OCI-LY7 (cell line): ENCODE measurements around the gene PI4K2A. TPM values are rescaled to one million over a fixed set of nuclear protein-coding genes. Genes with fewer than 3 reads are reported as not detected.
"Not testable (repeated sequence)": the region's sequence is repeated elsewhere in the genome, so short reads cannot be mapped to it uniquely, and the experiment has no call there.

ENCODE experiments used
- BruUV-seq: library from RNA; stranded (reverse); fragments of 400-500 nt; replicated peaks from 2 replicates; lab custom pipeline; 2021; lab: Mats Ljungman, UMichigan
- CTCF ChIA-PET: fragments of 300-600 bp; sonication (Branson Sonifier 250); formaldehyde crosslinking; loops from one replicate; lab custom pipeline; 2022; ENCODE audit warnings: antibody characterized with exemption; ENCODE audit not compliant: unreplicated experiment; lab: Charles Lee
- POLR2A ChIA-PET: fragments of 300-600 bp; sonication (Branson Sonifier 250); formaldehyde crosslinking; loops from one replicate; lab custom pipeline; 2022; ENCODE audit warnings: antibody characterized with exemption; lab: Charles Lee
- DNase-seq: peaks from one replicate; pipeline ENCODE4 v3.0.0-alpha.2; 2015; ENCODE audit warnings: low spot score
- H2AFZ ChIP-seq: fragments of 200-600 bp; sonication (generic), shearing (Covaris generic); 2 replicates; pipeline ENCODE4 v1.6.1; 2014; ENCODE audit warnings: mild to moderate bottlenecking, antibody characterized with exemption, low read length, moderate library complexity
- H3K27ac ChIP-seq: fragments of 200-600 bp; sonication (generic); 2 replicates; pipeline ENCODE4 v1.5.1; 2014; ENCODE audit warnings: mixed run types, low read depth, mild to moderate bottlenecking, moderate library complexity, low read length, inconsistent platforms; ENCODE audit not compliant: poor library complexity, severe bottlenecking
- H3K36me3 ChIP-seq: fragments of 200-600 bp; sonication (generic); 2 replicates; pipeline ENCODE4 v1.6.1; 2014; ENCODE audit warnings: mild to moderate bottlenecking, antibody characterized with exemption, low read length, moderate library complexity, mixed read lengths; ENCODE audit not compliant: insufficient read depth
- H3K4me1 ChIP-seq: fragments of 200-600 bp; sonication (generic); 2 replicates; pipeline ENCODE4 v1.5.1; 2014; ENCODE audit warnings: mild to moderate bottlenecking, low read length; ENCODE audit not compliant: insufficient read depth, poor library complexity, severe bottlenecking
- H3K4me2 ChIP-seq: fragments of 200-600 bp; sonication (generic); 2 replicates; pipeline ENCODE4 v1.6.1; 2014; ENCODE audit warnings: mild to moderate bottlenecking, low read length
- H3K4me3 ChIP-seq: fragments of 200-600 bp; sonication (generic); 2 replicates; pipeline ENCODE4 v1.5.1; 2014; ENCODE audit warnings: mild to moderate bottlenecking, low read depth, low read length; ENCODE audit not compliant: poor library complexity, severe bottlenecking
- H3K79me2 ChIP-seq: fragments of 200-600 bp; sonication (generic); 2 replicates; pipeline ENCODE4 v1.6.1; 2016; ENCODE audit warnings: low read depth, mild to moderate bottlenecking, low read length, moderate library complexity, mixed read lengths; ENCODE audit not compliant: insufficient read depth
- H3K9me2 ChIP-seq: fragments of 200-600 bp; sonication (generic); 2 replicates; pipeline ENCODE4 v1.6.1; 2016; ENCODE audit warnings: mild to moderate bottlenecking, low read length, mixed read lengths; ENCODE audit not compliant: insufficient read depth
- H3K9me3 ChIP-seq: fragments of 200-600 bp; sonication (generic); 2 replicates; pipeline ENCODE4 v1.6.1; 2014; ENCODE audit warnings: mild to moderate bottlenecking, mixed run types, low read length, mixed read lengths
- H4K20me1 ChIP-seq: fragments of 200-600 bp; sonication (generic); 2 replicates; pipeline ENCODE4 v1.6.1; 2014; ENCODE audit warnings: mild to moderate bottlenecking, antibody characterized with exemption, low read length, moderate library complexity, mixed read lengths; ENCODE audit not compliant: insufficient read depth
- EZH2phosphoT487 ChIP-seq: fragments of 200-600 bp; sonication (generic); IDR thresholded peaks from 2 replicates; pipeline ENCODE4 v1.6.1; 2018; ENCODE audit warnings: low read depth, borderline replicate concordance, mild to moderate bottlenecking, mixed run types, antibody characterized with exemption, low read length, moderate library complexity, mixed read lengths
- intact Hi-C: fragments of 100-400 bp; cut with micrococcal nuclease; formaldehyde crosslinking; loops from one replicate; pipeline ENCODE4 v1.10.0; 2022; ENCODE audit not compliant: unreplicated experiment
- total RNA-seq, 2 experiments: library from RNA; depleted of rRNA in 1 of 2; stranded (reverse); fragments of >200 nt in 1 of 2; shearing (Covaris generic) in 1 of 2; gene quantifications; 2 replicates each; pipeline ENCODE4 v1.2.3, GENCODE V29; 2014 to 2022
- TF ChIP-seq, protein P1 (sequence below): fragments of 200-600 bp; sonication (generic); conservative IDR thresholded peaks from 2 replicates; pipeline ENCODE4 v1.5.1; 2014; ENCODE audit warnings: mild to moderate bottlenecking, antibody characterized with exemption, low read length, moderate library complexity, mixed read lengths

Gene PI4K2A
- total RNA-seq, 2 experiments from 2014 or later = 9.2 to 12.7 TPM

DNA sequence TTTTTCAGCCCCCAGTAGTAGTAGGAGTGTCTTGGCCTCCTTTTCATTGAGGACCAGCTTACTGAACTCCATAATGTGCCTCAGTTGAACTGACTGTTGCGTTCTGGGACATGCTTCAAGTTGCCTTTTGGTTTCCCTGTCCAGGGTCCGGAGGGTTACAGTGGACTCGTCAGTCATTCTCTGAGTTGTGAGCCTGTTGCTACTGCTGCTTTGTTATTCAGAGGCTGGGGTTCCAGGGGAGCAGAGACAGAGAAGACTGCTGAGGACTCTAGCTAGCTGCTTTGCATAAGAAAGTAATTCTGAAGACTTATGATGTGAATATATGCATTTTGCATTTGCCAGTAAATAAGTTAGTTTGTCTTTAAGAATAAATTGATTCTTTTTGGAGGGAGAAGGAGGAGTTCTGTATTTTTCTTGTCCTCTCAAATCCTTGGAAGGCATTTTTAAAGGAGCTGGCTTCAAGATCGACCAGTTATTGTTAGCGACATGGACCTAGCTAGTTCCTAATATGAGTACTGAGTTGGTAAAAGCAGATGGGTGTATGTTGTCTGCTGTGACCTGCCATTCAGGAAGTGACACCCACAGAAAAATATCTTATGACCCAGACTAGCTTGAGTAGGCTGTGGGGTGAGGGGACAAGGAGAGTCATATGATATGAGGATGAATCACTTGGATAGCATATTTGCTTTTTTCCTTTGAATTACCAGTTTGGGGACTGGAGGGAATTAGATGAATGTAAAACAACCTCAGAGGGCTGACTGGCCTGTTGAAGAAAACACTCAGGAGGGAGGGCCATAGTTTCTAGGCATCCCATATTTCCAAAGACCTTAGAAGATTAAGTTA is 8.3 kb downstream of the PI4K2A start:
- POLR2A ChIA-PET = interaction anchor here (0.6 to 1.0 kb wide), 2 partner anchors 38 to 81 kb away, joined by 3 read pairs; partner anchors contain the start of gene AVPI1
- Histone ChIP-seq H2AFZ (no peak overlapping the region), H3K4me1 (no peaks in the 10 kb centered on the region), H4K20me1 (no peaks in the 10 kb centered on the region), H3K9me2 (no peaks in the 10 kb centered on the region), H3K79me2 (no peaks in the 10 kb centered on the region), H3K36me3 (peaks cover 40% of the 10 kb centered on the region), H3K4me2 (no peak overlapping the region), H3K9me3 (no peaks in the 10 kb centered on the region), H3K4me3 (no peak overlapping the region), H3K27ac (no peak overlapping the region)
- TF ChIP-seq, protein P1, sequence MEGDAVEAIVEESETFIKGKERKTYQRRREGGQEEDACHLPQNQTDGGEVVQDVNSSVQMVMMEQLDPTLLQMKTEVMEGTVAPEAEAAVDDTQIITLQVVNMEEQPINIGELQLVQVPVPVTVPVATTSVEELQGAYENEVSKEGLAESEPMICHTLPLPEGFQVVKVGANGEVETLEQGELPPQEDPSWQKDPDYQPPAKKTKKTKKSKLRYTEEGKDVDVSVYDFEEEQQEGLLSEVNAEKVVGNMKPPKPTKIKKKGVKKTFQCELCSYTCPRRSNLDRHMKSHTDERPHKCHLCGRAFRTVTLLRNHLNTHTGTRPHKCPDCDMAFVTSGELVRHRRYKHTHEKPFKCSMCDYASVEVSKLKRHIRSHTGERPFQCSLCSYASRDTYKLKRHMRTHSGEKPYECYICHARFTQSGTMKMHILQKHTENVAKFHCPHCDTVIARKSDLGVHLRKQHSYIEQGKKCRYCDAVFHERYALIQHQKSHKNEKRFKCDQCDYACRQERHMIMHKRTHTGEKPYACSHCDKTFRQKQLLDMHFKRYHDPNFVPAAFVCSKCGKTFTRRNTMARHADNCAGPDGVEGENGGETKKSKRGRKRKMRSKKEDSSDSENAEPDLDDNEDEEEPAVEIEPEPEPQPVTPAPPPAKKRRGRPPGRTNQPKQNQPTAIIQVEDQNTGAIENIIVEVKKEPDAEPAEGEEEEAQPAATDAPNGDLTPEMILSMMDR = no peak
- no peak for TF ChIP-seq EZH2phosphoT487
- CTCF ChIA-PET = no interaction called here
- no TSS peak for BruUV-seq
- no peak for DNase-seq
- intact Hi-C loops = no loop called here

DNA sequence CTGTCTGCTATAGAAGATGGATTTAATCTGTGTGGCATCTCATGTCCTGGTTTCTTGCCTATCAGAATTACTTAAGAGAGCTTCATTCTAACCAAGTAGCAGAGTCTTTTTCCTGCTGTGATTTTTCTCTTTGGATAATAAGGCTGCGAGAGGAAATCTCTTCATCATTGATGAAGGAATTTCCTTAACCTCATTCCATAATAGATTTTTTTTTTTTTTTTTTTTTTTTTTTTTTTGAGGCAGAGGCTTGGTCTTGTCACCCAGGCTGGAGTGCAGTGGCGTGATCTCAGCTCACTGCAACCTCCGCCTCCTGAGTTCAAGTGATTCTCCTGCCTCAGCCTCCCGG is 8.9 kb downstream of the PI4K2A start:
- not testable (repeated sequence) for H3K4me2 ChIP-seq

DNA sequence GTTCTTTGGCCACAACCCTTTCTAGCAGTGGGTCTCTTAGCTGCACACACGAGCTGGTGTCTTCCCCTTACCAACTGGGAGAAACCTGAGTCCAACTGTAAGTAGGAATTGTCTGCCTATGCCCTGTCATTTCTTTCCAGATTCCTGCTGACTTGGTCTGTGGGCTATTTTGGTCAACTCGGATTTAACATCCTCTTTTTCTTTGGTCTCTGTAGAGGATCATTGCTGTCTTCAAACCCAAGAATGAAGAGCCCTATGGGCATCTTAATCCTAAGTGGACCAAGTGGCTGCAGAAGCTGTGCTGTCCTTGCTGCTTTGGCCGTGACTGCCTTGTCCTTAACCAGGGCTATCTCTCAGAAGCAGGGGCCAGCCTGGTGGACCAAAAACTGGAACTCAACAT is 10.3 kb downstream of the PI4K2A start:
- no peak overlapping the region for H3K4me3 ChIP-seq
- ChIA-PET CTCF (no interaction called here), POLR2A (no interaction called here)
- no peaks in the 10 kb centered on the region for H3K4me1 ChIP-seq
- H3K9me2 ChIP-seq = no peaks in the 10 kb centered on the region
- H3K27ac ChIP-seq = no peak overlapping the region
- peaks cover 47% of the 10 kb centered on the region for H3K36me3 ChIP-seq
- H4K20me1 ChIP-seq = no peaks in the 10 kb centered on the region
- H3K79me2 ChIP-seq = no peaks in the 10 kb centered on the region
- H2AFZ ChIP-seq = no peak overlapping the region
- no peaks in the 10 kb centered on the region for H3K9me3 ChIP-seq
- TF ChIP-seq, protein P1 = no peak
- TF ChIP-seq EZH2phosphoT487 = no peak
- no TSS peak for BruUV-seq
- no peak for DNase-seq
- intact Hi-C loops = no loop called here
- H3K4me2 ChIP-seq = no peak overlapping the region

More for the DNA sequence above, 8.9 kb downstream of the PI4K2A start:
- intact Hi-C loops, H3K4me3 ChIP-seq, BruUV-seq, DNase-seq, H3K27ac ChIP-seq, H3K9me2 ChIP-seq, H2AFZ ChIP-seq, H3K79me2 ChIP-seq, H4K20me1 ChIP-seq, H3K4me1 ChIP-seq, H3K9me3 ChIP-seq, CTCF ChIA-PET: not testable (repeated sequence)
- POLR2A ChIA-PET = interaction anchor here (1.0 kb wide), 1 partner anchor 37 kb away, joined by 3 read pairs; the partner anchor contains the start of gene AVPI1
- H3K36me3 ChIP-seq = peaks cover 44% of the 10 kb centered on the region
